Endothelial cell of umbilical vein (primary cell): ENCODE measurements around the gene TRIM29. TPM values are rescaled to one million over a fixed set of nuclear protein-coding genes. Genes with fewer than 3 reads are reported as not detected.

Experiments used
- BruUV-seq: library from RNA; stranded (reverse); fragments of 400-500 nt; replicated peaks from 2 replicates; lab custom pipeline; 2021; lab: Mats Ljungman, UMichigan
- CTCF ChIA-PET: fragments of 300-600, 350-600 bp; sonication (Branson Sonifier 250); formaldehyde crosslinking; loops from one replicate; lab custom pipeline; 2021; ENCODE audit warnings: antibody characterized with exemption, inconsistent platforms; lab: Charles Lee
- POLR2A ChIA-PET: fragments of 300-600, 350-600 bp; sonication (Branson Sonifier 250); formaldehyde crosslinking; loops from one replicate; lab custom pipeline; 2021; ENCODE audit warnings: antibody characterized with exemption, inconsistent platforms; lab: Charles Lee
- DNase-seq: peaks from one replicate; pipeline ENCODE4 v3.0.0-alpha.2; 2011; ENCODE audit warnings: low read depth, low spot score
- FAIRE-seq: peaks from 2 replicates; lab custom pipeline; 2011; peaks lifted over from hg19 to GRCh38; lab: Jason Lieb, UNC
- H2AFZ ChIP-seq: 2 replicates; pipeline ENCODE4 v1.6.0; 2012; ENCODE audit warnings: low read depth, low read length, control low read depth, inconsistent platforms
- H3K27ac ChIP-seq: 2 replicates; pipeline ENCODE4 v1.5.1; 2011; ENCODE audit warnings: low read depth, mild to moderate bottlenecking, control low read depth, low read length, moderate library complexity; ENCODE audit not compliant: insufficient read depth
- H3K27me3 ChIP-seq, 2 experiments: 2 replicates each; pipeline versions ENCODE4 v1.6.0 to v1.6.1; 2011; ENCODE audit warnings: low read length in 2 of 2, mixed read lengths in 1 of 2; ENCODE audit not compliant: control insufficient read depth in 2 of 2, insufficient read depth in 2 of 2
- H3K36me3 ChIP-seq, 2 experiments: 2 replicates in 1 of 2; 3 replicates in 1 of 2; pipeline ENCODE4 v1.5.1; 2011; ENCODE audit warnings: low read length in 2 of 2, mild to moderate bottlenecking in 1 of 2, moderate library complexity in 1 of 2; ENCODE audit not compliant: control insufficient read depth in 2 of 2, insufficient read depth in 2 of 2; ENCODE audit errors: extremely low read depth in 1 of 2
- H3K4me1 ChIP-seq: 3 replicates; pipeline ENCODE4 v1.5.1; 2011; ENCODE audit warnings: mild to moderate bottlenecking, low read length; ENCODE audit not compliant: control insufficient read depth, insufficient read depth; ENCODE audit errors: extremely low read depth
- H3K4me2 ChIP-seq: 2 replicates; pipeline ENCODE4 v1.6.1; 2011; ENCODE audit warnings: low read length, control low read depth, mixed read lengths; ENCODE audit not compliant: insufficient read depth
- H3K4me3 ChIP-seq, 3 experiments: fragments of 200-600 bp in 1 of 3; sonication (generic), shearing (Covaris generic) in 1 of 3; replicated peaks in 1 of 3; 2 replicates each; pipeline ENCODE4 v1.5.1; 2011 to 2016; ENCODE audit warnings: control low read depth in 3 of 3, low read length in 3 of 3, mild to moderate bottlenecking in 2 of 3, inconsistent platforms in 1 of 3, low read depth in 1 of 3, moderate library complexity in 1 of 3; ENCODE audit not compliant: insufficient read depth in 1 of 3
- H3K79me2 ChIP-seq: 2 replicates; pipeline ENCODE4 v1.6.0; 2012; ENCODE audit warnings: low read length, inconsistent platforms; ENCODE audit not compliant: control insufficient read depth, insufficient read depth
- H3K9ac ChIP-seq: replicated peaks from 2 replicates; pipeline ENCODE3; 2011; ENCODE audit warnings: low read length, control low read depth; ENCODE audit not compliant: insufficient read depth; ENCODE audit errors: extremely low read depth
- H3K9me1 ChIP-seq: replicated peaks from 3 replicates; pipeline ENCODE4 v1.6.0; 2011; ENCODE audit warnings: mild to moderate bottlenecking, low read length; ENCODE audit not compliant: control insufficient read depth, insufficient read depth; ENCODE audit errors: extremely low read depth
- H3K9me3 ChIP-seq: replicated peaks from 2 replicates; pipeline ENCODE4 v1.5.1; 2012; ENCODE audit warnings: low read length, inconsistent platforms; ENCODE audit not compliant: control insufficient read depth, insufficient read depth
- H4K20me1 ChIP-seq: replicated peaks from 2 replicates; pipeline ENCODE3; 2011; ENCODE audit warnings: mild to moderate bottlenecking, low read length; ENCODE audit not compliant: control insufficient read depth, insufficient read depth; ENCODE audit errors: extremely low read depth
- EZH2 ChIP-seq: IDR thresholded peaks from 2 replicates; pipeline ENCODE4 v1.6.1; 2012; ENCODE audit warnings: borderline replicate concordance, low read depth, mild to moderate bottlenecking, moderate library complexity, low read length, inconsistent platforms; ENCODE audit not compliant: severe bottlenecking
- FOS ChIP-seq: IDR thresholded peaks from 2 replicates; pipeline ENCODE4 v1.6.1; 2011; ENCODE audit warnings: mild to moderate bottlenecking, low read length, moderate library complexity, borderline replicate concordance; ENCODE audit not compliant: insufficient read depth
- GATA2 ChIP-seq: IDR thresholded peaks from 2 replicates; pipeline ENCODE4 v1.7.0; 2011; ENCODE audit warnings: low read depth, mild to moderate bottlenecking, moderate library complexity, mixed read lengths, low read length; ENCODE audit not compliant: insufficient read length, insufficient read depth
- JUN ChIP-seq: IDR thresholded peaks from 2 replicates; pipeline ENCODE4 v1.6.1; 2011; ENCODE audit warnings: borderline replicate concordance, low read depth; ENCODE audit not compliant: insufficient read length, insufficient read depth
- MAX ChIP-seq: IDR thresholded peaks from 2 replicates; pipeline ENCODE4 v1.6.1; 2011; ENCODE audit not compliant: insufficient read depth, insufficient read length
- MYC ChIP-seq: IDR thresholded peaks from one replicate; pipeline ENCODE4 v1.6.1; 2011; ENCODE audit warnings: mild to moderate bottlenecking, low read depth, low read length
- POLR2A ChIP-seq: IDR thresholded peaks from 2 replicates; pipeline ENCODE4 v1.6.1; 2012; ENCODE audit warnings: low read depth, mild to moderate bottlenecking, control low read depth, low read length
- POLR2AphosphoS5 ChIP-seq: IDR thresholded peaks from 2 replicates; pipeline ENCODE4 v1.6.1; 2012; ENCODE audit warnings: low read depth, mild to moderate bottlenecking, control low read depth, low read length, moderate library complexity; ENCODE audit not compliant: insufficient read depth
- dilution Hi-C: fragments of 300-500 bp; cut with MboI; formaldehyde crosslinking; loops from one replicate; pipeline ENCODE4 v1.15.0; 2019; ENCODE audit warnings: low sequenced_read_pairs; ENCODE audit not compliant: extremely low pct_ligation_motif_present
- intact Hi-C: fragments of 100-400 bp; cut with micrococcal nuclease; formaldehyde crosslinking; loops from one replicate; pipeline ENCODE4 v1.10.0; 2022
- polyA plus RNA-seq, 4 experiments: library from polyadenylated mRNA; depleted of rRNA in 3 of 4; stranded (reverse) in 3 of 4; unstranded in 1 of 4; fragments of >200 nt; gene quantifications; 2 replicates each; pipeline versions ENCODE4 v1.2.1 to v1.2.3, GENCODE V29; 2011 to 2012; ENCODE audit warnings: missing spikeins in 1 of 4
- total RNA-seq: library from RNA; stranded (reverse); gene quantifications from 2 replicates; pipeline ENCODE4 v1.2.3, GENCODE V29; 2021
- TF ChIP-seq, protein P1 (sequence below), 2 donors: IDR thresholded peaks; 1 replicate in 1 of 2; 2 replicates in 1 of 2; pipeline ENCODE4 v1.5.1; 2011; ENCODE audit warnings: low read length in 2 of 2, mild to moderate bottlenecking in 2 of 2, moderate library complexity in 2 of 2, control low read depth in 1 of 2, inconsistent platforms in 1 of 2, low read depth in 1 of 2; ENCODE audit not compliant: insufficient read depth in 1 of 2; ENCODE audit errors: extremely low read depth in 1 of 2

The TRIM29 gene
- total and polyA plus RNA-seq, 2 donors (not counting 3 experiments of a cell fraction or from before 2014, with no cell fraction given): not detected

DNA sequence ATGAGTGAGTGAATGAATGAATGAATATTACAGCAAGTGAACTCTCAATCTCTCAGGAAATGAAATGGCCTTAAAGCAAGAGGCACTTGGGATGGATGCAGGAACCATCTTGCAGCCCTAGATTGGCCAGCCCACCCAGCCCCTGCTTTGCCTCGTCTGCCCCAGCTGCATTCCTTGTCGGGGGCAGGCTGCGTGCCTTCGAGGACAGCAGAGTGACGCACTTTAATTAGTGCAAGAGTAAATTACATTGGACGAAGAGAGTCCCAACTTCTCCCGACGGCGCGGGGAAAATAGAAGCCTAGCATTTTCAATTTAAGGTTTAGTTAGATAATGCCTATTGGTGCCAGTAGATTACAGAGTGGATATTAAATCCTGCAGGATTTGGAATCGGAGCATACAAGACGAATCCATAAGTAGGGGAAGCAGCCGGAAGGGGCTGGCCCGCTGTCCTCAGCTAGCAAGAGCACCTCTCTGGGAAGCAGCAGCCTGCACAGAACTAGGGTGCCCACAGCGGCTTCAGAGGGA lies 33.8 kb downstream of the TRIM29 start:
- BruUV-seq: no TSS peak
- intact Hi-C loops: no loop called here
- CTCF ChIA-PET: no interaction called here

More for the DNA sequence above, 33.8 kb downstream of the TRIM29 start:
- dilution Hi-C loops: no loop called here
- no peaks in the 10 kb centered on the region for H3K4me1 ChIP-seq
- no peaks in the 10 kb centered on the region for H3K9me1 ChIP-seq
- no peaks in the 10 kb centered on the region for H3K27me3 ChIP-seq
- TF ChIP-seq FOS (no peak), GATA2 (no peak), EZH2 (no peak), MYC (no peak), MAX (no peak), JUN (no peak), POLR2AphosphoS5 (no peak), POLR2A (no peak)
- TF ChIP-seq, protein P1, sequence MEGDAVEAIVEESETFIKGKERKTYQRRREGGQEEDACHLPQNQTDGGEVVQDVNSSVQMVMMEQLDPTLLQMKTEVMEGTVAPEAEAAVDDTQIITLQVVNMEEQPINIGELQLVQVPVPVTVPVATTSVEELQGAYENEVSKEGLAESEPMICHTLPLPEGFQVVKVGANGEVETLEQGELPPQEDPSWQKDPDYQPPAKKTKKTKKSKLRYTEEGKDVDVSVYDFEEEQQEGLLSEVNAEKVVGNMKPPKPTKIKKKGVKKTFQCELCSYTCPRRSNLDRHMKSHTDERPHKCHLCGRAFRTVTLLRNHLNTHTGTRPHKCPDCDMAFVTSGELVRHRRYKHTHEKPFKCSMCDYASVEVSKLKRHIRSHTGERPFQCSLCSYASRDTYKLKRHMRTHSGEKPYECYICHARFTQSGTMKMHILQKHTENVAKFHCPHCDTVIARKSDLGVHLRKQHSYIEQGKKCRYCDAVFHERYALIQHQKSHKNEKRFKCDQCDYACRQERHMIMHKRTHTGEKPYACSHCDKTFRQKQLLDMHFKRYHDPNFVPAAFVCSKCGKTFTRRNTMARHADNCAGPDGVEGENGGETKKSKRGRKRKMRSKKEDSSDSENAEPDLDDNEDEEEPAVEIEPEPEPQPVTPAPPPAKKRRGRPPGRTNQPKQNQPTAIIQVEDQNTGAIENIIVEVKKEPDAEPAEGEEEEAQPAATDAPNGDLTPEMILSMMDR (IDR thresholded peaks at IDR 0.05; ENCODE audit: extremely low read depth in 1 of 2, insufficient read depth in 1 of 2, low read depth in 1 of 2, low read length in 2 of 2): no peak
- no peak for DNase-seq
- no peaks in the 10 kb centered on the region for H4K20me1 ChIP-seq
- no peaks in the 10 kb centered on the region for H3K36me3 ChIP-seq
- POLR2A ChIA-PET: no interaction called here
- FAIRE-seq: no peak
- no peaks in the 10 kb centered on the region for H3K79me2 ChIP-seq
- H3K4me2 ChIP-seq: no peak overlapping the region
- H3K9ac ChIP-seq: no peak overlapping the region
- no peaks in the 10 kb centered on the region for H3K9me3 ChIP-seq
- H3K27ac ChIP-seq: no peak overlapping the region
- H2AFZ ChIP-seq: no peak overlapping the region
- no peak overlapping the region for H3K4me3 ChIP-seq
